GM12872 (cell line): ENCODE data around the gene GUF1.

ENCODE experiments used
- CTCF ChIP-seq: IDR thresholded peaks from 3 replicates; pipeline ENCODE4 v1.5.1; 2011; ENCODE audit warnings: low read depth, mild to moderate bottlenecking, low read length, moderate library complexity; ENCODE audit not compliant: insufficient read depth

Gene GUF1

DNA sequence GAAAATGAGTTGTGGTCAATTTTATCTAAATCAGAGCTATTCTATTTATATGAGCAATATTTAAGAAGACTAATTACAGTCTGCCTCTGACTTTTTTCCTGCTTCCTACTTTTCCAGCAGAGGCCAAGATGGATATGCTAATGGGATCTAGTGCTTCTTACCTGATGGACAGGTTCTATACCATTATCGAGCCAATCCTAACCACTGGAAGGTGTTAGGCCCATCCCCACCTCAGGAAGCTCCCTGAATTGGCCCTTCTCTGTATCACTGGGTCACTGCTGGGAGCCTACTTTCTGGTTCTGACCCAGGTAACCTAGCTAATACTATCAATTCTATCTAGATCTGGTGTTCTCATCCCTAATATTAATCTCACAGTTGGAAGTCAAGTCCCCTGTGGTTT is 26.2 kb upstream of the GUF1 start:
- TF ChIP-seq CTCF = no peak

DNA sequence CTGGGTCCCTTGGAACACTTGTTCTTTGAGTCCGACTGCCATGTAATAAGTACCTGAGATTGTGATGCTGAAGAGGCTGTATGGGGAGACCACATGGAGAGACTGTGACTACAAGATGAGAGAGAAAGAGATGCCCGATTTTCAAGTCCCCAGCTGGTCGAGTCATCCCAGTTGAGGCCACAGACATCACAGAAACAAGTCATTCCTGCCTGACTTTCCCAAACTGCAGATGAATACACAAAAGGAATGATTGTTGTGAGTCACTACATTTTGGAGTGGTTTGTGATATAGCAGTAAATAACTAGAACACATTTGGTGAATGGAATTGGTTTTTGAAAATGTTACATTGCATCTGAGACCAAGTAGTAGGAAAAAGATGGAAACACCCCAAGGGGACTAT is 17.8 kb upstream of the GUF1 start:
- TF ChIP-seq CTCF = no peak

DNA sequence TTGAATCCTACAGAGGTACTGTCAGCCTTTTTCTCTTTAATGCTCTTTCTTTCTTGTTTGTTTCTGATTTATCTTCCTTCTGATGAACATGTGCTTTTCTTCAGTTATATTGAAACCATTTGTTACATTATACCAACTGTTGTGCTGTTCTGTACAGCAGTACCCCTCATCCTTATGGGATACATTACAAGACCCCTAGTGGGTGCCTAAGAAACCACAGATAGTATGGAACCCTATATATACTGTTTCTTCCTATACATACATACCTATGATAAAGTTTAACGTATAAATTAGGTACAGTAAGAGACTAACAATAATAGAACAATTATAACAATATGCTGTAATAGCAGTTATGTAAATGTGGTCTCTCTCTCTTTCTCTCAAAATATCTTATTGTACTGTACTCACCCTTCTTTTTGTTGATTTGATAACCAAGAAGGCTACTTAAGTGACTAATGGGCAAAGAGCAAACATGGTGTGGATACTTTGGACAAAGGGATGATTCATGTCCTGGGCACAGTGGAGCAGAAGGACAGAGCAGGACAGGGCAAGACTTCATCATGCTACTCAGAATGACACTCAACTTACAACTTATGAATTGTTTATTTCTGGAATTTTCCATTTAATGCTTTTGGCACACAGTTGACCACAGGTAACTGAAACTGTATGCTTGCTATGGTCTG is 16.1 kb upstream of the GUF1 start:
- TF ChIP-seq CTCF = no peak

GRCh38 chr4:44662623-44663005 is 15.6 kb upstream of the GUF1 start:
- TF ChIP-seq CTCF = no peak

GRCh38 chr4:44663539-44664263 is 14.5 kb upstream of the GUF1 start:
- TF ChIP-seq CTCF = no peak

GRCh38 chr4:44668526-44668925 is 9.7 kb upstream of the GUF1 start:
- TF ChIP-seq CTCF = no peak

DNA sequence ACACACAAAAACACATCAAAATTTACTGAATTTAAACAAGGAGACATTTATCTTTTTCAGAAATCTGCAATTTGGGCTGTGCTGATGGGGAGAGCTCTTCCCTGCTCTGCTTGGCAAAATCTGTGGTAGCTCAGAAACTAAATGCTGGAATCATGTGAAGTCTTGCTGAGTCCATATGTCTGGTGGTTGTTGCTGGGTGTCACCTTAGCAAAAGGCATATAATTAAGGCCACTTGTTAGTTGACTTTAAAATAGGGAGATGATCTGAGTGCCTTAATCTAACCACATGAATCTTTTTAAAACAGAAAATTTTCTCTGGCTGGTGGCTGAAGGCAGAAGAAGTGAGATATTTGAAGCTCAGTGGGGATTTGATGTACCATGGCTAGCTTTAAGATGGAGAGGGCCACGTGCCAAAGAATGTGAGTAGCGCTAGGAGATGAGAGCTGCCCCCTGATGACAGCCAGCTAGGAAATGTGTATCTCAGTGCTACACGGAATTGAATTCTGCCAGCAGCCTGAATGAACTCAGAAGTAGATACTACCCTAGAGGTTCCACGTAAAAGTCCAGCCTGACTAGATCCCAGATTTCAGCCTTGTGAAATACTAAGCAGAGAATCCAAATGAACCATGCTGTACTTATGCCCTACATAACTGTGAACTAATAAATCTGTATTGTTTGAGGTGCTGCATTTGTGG is 7.6 kb upstream of the GUF1 start:
- TF ChIP-seq CTCF = no peak
